Thyroid gland (tissue), 4 donors: Measurements from ENCODE around the gene CDCA5.

Experiments
- POLR2A ChIP-seq, 2 donors: fragments of 450-650 bp; IDR thresholded peaks; one replicate each; pipeline ENCODE4 v1.6.1; 2017; ENCODE audit warnings: antibody characterized with exemption in 2 of 2, mild to moderate bottlenecking in 2 of 2, moderate library complexity in 1 of 2
- TF ChIP-seq, protein P1 (sequence below), 6 experiments: fragments of 200-600 bp in 3 of 6; fragments of 450-650 bp in 3 of 6; sonication (generic) in 3 of 6; IDR thresholded peaks; one replicate each; pipeline ENCODE4 v1.5.1; 2016 to 2019; ENCODE audit warnings: antibody characterized with exemption in 6 of 6, mild to moderate bottlenecking in 2 of 6, inconsistent platforms in 1 of 6, moderate library complexity in 1 of 6

DNA sequence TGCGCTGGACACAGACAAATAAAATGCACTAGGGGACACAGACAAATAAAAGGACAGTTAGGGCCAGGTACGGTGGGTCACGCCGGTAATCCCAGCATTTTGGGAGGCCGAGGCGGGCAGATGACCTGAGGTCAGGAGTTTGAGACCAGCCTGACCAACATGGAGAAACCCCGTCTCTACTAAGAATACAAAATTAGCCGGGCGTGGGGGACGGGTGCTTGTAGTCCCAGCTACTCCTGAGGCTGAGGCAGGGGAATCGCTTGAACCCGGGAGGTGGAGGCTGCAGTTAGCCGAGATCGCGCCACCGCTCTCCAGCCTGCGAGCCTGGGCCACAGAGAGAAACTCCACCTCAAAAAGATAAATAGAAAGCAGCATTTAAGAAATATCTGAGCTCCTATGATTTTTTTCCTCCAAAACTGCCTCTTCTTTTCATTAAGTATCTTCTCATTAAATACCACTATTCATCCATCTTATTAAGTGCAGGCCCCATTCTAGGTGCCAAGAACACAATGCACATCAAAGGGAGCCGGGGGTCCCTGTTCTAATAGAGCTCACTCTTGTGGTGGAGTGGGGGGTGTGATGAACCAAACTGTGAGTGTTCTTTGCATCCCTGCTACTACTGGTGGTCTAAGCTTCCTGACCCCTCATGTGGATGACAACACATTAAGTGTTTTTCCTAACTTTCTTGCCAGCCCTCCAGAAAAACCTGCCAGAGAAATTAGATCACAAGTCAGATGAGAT lies 34.4 kb upstream of the CDCA5 start:
- TF ChIP-seq, protein P1, sequence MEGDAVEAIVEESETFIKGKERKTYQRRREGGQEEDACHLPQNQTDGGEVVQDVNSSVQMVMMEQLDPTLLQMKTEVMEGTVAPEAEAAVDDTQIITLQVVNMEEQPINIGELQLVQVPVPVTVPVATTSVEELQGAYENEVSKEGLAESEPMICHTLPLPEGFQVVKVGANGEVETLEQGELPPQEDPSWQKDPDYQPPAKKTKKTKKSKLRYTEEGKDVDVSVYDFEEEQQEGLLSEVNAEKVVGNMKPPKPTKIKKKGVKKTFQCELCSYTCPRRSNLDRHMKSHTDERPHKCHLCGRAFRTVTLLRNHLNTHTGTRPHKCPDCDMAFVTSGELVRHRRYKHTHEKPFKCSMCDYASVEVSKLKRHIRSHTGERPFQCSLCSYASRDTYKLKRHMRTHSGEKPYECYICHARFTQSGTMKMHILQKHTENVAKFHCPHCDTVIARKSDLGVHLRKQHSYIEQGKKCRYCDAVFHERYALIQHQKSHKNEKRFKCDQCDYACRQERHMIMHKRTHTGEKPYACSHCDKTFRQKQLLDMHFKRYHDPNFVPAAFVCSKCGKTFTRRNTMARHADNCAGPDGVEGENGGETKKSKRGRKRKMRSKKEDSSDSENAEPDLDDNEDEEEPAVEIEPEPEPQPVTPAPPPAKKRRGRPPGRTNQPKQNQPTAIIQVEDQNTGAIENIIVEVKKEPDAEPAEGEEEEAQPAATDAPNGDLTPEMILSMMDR (IDR thresholded peaks at IDR 0.05) = peak in 2 of 6 experiments; percentile 9 to 15
- TF ChIP-seq POLR2A (IDR thresholded peaks at IDR 0.05) = no peak
